ENCODE results near the gene CDON. TPM values are rescaled to one million over a fixed set of nuclear protein-coding genes. Genes with fewer than 3 reads are reported as not detected.

The CDON gene
- total and polyA plus RNA-seq, 2 of the 13 experiments (the other 11 are each of a cell fraction or from before 2014, with no cell fraction given): 9.6 to 12.8 TPM

- TF ChIP-seq SMAD1 (CRISPR knock-in tag; IDR thresholded peaks at IDR 0.05; ENCODE audit: borderline replicate concordance, low read depth) (no peak), TRAFD1 (CRISPR knock-in tag; IDR thresholded peaks at IDR 0.05; ENCODE audit: borderline replicate concordance) (no peak), IRX3 (CRISPR knock-in tag; IDR thresholded peaks at IDR 0.05; ENCODE audit: borderline replicate concordance, low read depth) (no peak), POLR2G (IDR thresholded peaks at IDR 0.05; ENCODE audit: low read depth, low read length) (no peak), PAF1 (CRISPR knock-in tag; IDR thresholded peaks at IDR 0.05) (no peak), ZNF546 (CRISPR knock-in tag; conservative IDR thresholded peaks at IDR 0.05) (no peak), LCORL (IDR thresholded peaks at IDR 0.05) (peak; percentile 58; the same call in 1 of the 2 replicates), LCORL (CRISPR knock-in tag; IDR thresholded peaks at IDR 0.05) (peak; percentile 90), ZNF609 (CRISPR knock-in tag; IDR thresholded peaks at IDR 0.05; ENCODE audit: borderline replicate concordance) (peak; percentile 87), ZNF773 (CRISPR knock-in tag; IDR thresholded peaks at IDR 0.05; ENCODE audit: borderline replicate concordance) (no peak), ZNF737 (CRISPR knock-in tag; IDR thresholded peaks at IDR 0.05; ENCODE audit: borderline replicate concordance) (no peak), ZNF225 (CRISPR knock-in tag; IDR thresholded peaks at IDR 0.05) (no peak), ZNF839 (CRISPR knock-in tag; IDR thresholded peaks at IDR 0.05; ENCODE audit: borderline replicate concordance) (no peak), ZFX (CRISPR knock-in tag; IDR thresholded peaks at IDR 0.05; ENCODE audit: low read depth) (peak; percentile 64), ZNF619 (CRISPR knock-in tag; IDR thresholded peaks at IDR 0.05) (no peak), ZNF83 (CRISPR knock-in tag; IDR thresholded peaks at IDR 0.05; ENCODE audit: borderline replicate concordance) (no peak), ZNF589 (CRISPR knock-in tag; conservative IDR thresholded peaks at IDR 0.05) (no peak), SRSF4 (IDR thresholded peaks at IDR 0.05; ENCODE audit: low read depth, low read length, poor library complexity, severe bottlenecking) (no peak), EHMT2 (IDR thresholded peaks at IDR 0.05; ENCODE audit: borderline replicate concordance, low read depth, low read length) (no peak), ZNF280B (CRISPR knock-in tag; IDR thresholded peaks at IDR 0.05; ENCODE audit: borderline replicate concordance) (no peak)
Observed at GRCh38 chr11:126088999-126089398, 26.3 kb upstream of the CDON start (continued).

All from HepG2 (cell line).